Left colon (tissue), 2 donors: Measurements from ENCODE around the gene TMEM212. TPM values are rescaled to one million over a fixed set of nuclear protein-coding genes. Genes with fewer than 3 reads are reported as not detected.
A peak's percentile ranks its signal among the peaks of the same experiment; 100 is the strongest.

Experiments
- ATAC-seq: fragments of 200-7000 bp; cut with Tn5 transposase; one replicate; pipeline ENCODE4 v1.9.1; 2020; ENCODE audit warnings: mild to moderate bottlenecking, moderate library complexity
- DNase-seq, 2 donors: peaks; one replicate each; pipeline ENCODE4 v3.0.0-alpha.2; 2020
- intact Hi-C, 2 donors: fragments of 100-400 bp; cut with DNase I in 1 of 2; cut with micrococcal nuclease in 1 of 2; formaldehyde crosslinking; loops; one replicate each; pipeline versions ENCODE4 v1.11.2 to v1.14.0; 2022; cut with DNase I, micrococcal nuclease
- long read RNA-seq: library from polyadenylated mRNA; unstranded; transcript quantifications from one replicate; pipeline ENCODE4 v2.0.0, GENCODE V29; 2021
- total RNA-seq, 2 donors: library from RNA; stranded (reverse); fragmentation: NEBNext Ultra II Directional; extraction: Animal tissue kit (Norgen Biotek cat#: 25700); gene quantifications; one replicate each; pipeline ENCODE4 v1.2.1, GENCODE V29; 2021
- donor health status: DM: no; HTN: no; CAD: no.
- donor health status: DM: yes; HTN: yes; CAD: no.

TMEM212 gene
- not detected for total RNA-seq
- long read RNA-seq = 0 reads

DNA sequence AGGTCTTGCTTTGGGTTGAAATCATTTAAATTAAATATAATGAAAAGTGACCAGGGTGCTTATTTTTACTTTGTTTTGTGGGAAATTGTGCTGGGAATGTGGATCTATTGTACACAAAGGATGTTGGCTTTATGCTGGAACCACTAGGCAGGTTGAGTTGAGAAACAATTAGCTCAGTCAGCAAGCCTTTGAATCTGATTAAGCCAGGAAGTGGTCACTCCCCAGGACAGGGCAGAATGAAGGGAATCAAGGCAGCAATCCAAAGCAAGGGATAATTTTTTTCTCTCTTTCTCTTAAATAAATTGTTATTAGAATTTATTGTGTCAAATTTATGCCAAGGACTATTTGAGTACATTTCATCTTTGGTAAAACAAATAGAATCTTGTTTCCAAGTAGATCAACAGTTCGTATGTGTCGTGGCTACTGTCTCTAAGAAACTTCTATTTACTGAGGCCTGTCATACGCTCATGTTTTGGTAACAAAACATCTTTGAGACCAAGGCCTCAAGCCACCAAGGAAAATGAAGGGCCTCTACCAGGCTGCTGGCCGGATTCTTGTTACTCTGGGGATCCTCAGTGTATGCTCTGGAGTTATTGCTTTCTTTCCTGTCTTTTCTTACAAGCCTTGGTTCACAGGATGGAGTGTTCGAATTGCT is at the start of gene TMEM212:
TMEM212 (plus strand) TSS at position 486 of the 655 bp plus-strand sequence; CDS start at position 521, 35 bp downstream.
- intact Hi-C loops = no loop called here
- DNase-seq (no peak), ATAC-seq (no peak)

- no peak for DNase-seq
- intact Hi-C loops = no loop called here
- no peak for ATAC-seq
Observed at GRCh38 chr3:171796625-171797264, 46.4 kb upstream of the TMEM212 start.

DNA sequence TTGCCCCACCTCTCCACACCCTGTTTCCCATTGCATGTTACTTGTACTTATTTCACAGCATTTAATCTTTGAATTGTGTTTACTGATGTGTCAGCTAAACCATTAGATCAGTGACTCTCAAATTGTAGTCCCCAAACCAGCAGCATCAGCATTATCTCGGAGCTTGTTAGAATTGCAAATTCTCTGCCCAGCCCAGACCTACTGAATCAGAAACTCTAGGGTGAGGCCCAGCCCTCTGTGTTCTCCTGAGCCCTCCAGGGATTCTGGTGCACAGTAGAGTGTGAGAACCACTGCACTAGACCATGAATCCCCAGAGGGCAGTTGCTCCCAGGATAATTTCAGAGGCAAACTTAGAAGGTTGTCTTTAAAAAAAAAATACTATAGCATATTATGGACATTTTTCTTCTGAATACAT is 45.9 kb upstream of the TMEM212 start:
- ATAC-seq = peak; percentile 31
- intact Hi-C loops = no loop called here
- DNase-seq = no peak

- ATAC-seq (no peak), DNase-seq (no peak)
Observed at GRCh38 chr3:171797873-171798272, 45.3 kb upstream of the TMEM212 start.

GRCh38 chr3:171799501-171799900 is 43.6 kb upstream of the TMEM212 start:
- intact Hi-C loops = no loop called here
- DNase-seq (no peak), ATAC-seq (no peak)

More at GRCh38 chr3:171797873-171798272, 45.3 kb upstream of the TMEM212 start:
- intact Hi-C loops = no loop called here

- peak; percentile 38 for ATAC-seq
- no peak for DNase-seq
- intact Hi-C loops = no loop called here
Observed at GRCh38 chr3:171801738-171802589, 41.2 kb upstream of the TMEM212 start.

- ATAC-seq (peak; percentile 29), DNase-seq (no peak)
Observed at GRCh38 chr3:171802590-171802956, 40.6 kb upstream of the TMEM212 start.

GRCh38 chr3:171803044-171803443 is 40.1 kb upstream of the TMEM212 start:
- intact Hi-C loops = no loop called here
- ATAC-seq (no peak), DNase-seq (no peak)

More at GRCh38 chr3:171802590-171802956, 40.6 kb upstream of the TMEM212 start:
- intact Hi-C loops = no loop called here

- ATAC-seq = no peak
- intact Hi-C loops = no loop called here
- no peak for DNase-seq
Observed at GRCh38 chr3:171804618-171805389, 38.3 kb upstream of the TMEM212 start.

DNA sequence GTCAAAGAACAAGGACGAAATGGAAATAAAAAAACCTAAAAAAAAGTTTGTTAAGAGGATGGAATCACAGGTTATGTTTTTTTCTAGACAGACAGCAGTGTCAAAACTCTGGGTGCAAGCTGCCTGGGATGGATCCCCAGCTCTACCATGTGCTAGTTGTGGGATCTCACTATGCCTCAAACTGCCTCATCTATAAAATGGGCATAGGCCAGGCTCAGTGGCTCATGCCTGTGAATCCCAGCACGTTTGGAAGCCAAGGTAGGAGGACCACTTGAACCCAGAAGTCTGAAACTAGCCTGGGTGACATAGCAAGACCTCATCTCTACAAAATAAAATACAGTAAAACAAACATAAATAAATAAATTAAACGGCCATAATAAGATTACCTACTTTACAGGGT is 37.5 kb upstream of the TMEM212 start:
- DNase-seq = no peak
- no peak for ATAC-seq
- intact Hi-C loops = no loop called here

DNA sequence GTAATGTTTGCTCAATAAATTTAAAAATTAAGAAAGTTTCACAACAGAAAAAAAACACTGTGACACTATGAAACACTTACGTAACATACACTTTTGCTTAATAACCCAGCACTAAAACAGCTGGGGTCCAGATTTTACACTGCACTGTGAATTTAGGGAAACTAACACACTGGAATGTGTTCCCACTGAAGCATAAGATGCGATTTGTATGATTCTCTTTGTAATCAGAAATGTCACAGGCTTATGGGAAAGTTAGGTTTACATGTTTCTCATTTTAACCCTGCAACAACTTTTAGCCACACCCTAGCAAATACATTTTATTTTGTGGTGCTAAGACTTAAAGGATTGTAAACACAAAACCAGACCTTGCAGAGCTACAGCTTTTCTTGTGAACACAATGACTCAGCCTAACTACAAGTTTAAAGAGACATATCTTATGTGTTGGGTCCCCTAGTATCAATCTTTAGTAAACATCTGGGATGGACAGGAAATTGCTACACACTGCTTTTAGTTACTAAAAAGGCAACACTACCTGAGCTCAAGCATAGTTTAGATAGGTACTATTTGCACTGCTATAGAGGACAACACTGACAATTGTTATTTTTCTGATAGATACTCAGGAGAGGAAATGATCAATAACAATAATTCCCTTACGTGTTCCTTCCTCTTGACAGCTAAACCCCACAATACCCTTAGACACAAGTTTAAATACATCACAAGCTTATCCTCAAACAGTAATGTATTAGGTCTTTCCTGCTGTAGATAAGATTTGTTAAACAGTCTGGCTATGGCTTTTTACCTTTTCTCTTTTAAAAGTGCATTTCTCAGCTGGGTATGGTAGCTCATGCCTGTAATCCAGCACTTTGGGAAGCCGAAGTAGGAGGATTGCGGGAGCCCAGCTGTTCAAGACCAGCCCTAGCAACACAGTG is 36.7 kb upstream of the TMEM212 start:
- peak; percentile 11 for ATAC-seq
- intact Hi-C loops = no loop called here
- no peak for DNase-seq

- ATAC-seq (no peak), DNase-seq (no peak)
- intact Hi-C loops = no loop called here
Observed at GRCh38 chr3:171807129-171807675, 35.9 kb upstream of the TMEM212 start.

GRCh38 chr3:171807806-171808205 is 35.3 kb upstream of the TMEM212 start:
- ATAC-seq (no peak), DNase-seq (no peak)
- intact Hi-C loops = no loop called here

- intact Hi-C loops = no loop called here
- ATAC-seq (peak; percentile 76), DNase-seq (peak in 1 of 2 donors; percentile 76)
Observed at GRCh38 chr3:171809611-171809860, 33.6 kb upstream of the TMEM212 start.

- intact Hi-C loops = no loop called here
Observed at GRCh38 chr3:171809861-171810628, 33.1 kb upstream of the TMEM212 start, which contains the start of gene PLD1. TSS of gene PLD1 (minus strand) at chr3:171810483. CDS start at chr3:171738051, 72,432 bp downstream.

DNA sequence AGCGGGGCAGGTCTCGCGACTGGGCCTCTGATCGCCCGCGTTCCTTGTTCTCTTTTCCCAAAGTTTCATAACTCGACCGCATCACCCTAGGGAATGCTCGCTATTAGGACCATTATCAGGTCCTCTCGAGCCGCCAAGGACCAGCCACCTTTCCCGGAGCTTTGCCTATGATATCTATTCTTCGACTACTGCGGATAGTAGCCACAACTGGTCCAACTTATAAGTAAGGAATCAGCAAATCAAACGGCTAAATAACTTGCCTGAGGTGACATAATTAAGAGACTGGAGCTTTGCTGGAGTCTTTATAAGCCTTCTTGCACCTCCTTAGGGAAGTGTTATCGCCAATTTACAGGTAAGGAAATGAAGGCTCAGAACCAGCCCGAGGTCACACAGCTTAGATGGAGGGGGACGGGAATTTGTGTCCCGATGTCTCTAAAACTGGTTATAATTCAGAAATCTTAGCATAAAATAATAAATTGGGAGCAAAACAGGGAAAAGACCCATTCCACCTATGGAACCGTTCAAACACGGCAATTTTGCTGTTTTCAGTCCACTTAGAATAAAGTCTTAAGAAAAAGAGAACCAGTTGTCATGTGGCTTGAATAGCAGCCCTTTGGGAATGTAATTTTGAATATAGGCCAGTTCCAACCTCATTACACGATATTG is 32.4 kb upstream of the TMEM212 start:
- ATAC-seq = peak; percentile 1
- no peak for DNase-seq
- intact Hi-C loops = no loop called here

More at GRCh38 chr3:171809861-171810628, 33.1 kb upstream of the TMEM212 start, which contains the start of gene PLD1:
- peak; percentile 89 to 90 for DNase-seq
- ATAC-seq = peak; percentile 82
